ENCODE results near the gene TIPIN.

Gene TIPIN

DNA sequence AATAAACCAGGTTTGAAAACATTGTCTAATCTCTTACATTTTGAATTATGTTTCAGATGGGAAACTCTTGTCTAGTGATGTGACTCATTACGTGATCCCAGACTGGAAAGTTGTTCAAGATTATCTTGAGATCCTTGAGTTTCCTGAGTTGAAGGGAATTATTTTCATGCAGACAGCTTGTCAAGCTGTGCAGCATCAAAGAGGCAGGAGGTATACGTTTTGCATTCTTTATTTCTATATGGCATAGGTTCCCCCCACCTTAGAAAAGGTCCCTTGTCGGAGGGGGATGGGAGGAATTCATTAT is 61.6 kb downstream of the TIPIN start:
- DNase-seq: no peak

DNA sequence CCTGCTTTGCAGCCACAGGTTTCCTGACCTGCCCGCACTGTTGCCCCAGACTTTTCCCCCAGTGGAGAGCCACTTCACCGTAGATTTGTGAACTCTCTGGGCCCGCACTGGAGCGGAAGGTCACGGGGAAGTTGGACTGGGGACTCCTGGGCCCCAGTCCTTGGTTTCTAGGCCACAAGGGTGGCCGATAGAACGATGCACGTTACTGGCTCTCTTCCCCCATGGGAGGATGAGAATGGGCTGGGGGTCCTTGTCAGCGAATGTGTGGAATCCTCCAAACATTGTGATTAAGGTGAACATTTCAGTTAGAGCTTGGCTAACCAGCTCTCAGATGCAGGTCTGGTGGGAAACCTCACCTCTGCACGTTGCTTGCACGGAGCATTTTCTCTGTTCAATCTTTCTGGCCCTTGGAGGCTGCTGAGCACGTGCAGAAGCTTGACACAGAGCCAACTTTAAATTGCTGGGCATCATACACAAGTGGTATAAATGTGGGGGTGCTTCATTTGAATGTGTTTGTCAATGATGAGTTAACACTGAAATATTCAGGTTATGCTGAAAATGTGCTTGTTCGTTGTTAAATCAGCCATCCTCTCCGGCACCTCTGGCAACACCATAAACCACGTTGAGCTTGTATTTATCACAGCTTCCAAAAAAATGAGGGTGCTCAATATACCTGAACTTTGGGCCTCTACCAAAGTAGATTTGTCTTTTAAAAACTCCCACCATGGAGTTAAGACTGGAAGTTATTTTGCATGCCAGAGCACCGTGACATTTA is 62.1 kb downstream of the TIPIN start:
- DNase-seq: no peak

DNA sequence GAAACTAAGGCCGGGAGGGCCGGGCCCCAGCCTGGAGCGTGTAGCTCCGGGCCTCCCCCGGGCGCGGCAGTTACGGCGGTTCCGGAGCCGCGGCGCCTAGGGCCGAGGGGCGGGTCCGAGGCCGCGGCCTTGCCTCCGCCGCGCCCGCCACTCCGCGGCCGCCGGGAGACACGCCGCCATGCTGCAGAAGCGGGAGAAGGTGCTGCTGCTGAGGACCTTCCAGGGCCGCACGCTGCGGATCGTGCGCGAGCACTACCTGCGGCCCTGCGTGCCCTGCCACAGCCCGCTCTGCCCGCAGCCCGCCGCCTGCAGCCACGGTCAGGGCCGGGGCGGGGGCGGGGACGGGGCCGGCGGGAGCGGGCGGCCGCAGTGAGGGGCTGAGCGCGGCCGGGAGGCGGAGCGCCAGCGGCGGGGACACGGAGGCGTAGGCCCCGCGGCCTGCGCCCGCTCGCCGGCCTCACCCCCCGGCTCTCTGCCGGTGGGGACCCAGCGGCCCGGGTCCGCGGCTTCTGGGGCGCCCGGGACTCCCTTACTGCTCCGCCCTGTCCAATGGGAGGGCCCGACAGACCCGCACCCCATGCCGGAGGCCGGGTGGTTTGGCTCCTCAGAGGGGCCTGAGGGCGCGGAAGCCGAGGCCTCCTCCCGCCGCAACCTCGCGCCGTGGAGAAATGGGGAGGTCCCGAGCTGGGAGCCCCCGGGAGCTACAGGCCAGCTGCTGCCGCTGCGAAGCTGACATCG is 62.9 kb downstream of the TIPIN start, which contains the start of gene DIS3L:
DIS3L (plus strand) TSS at position 150 of the 738 bp plus-strand sequence; CDS start at position 179, 29 bp downstream.
- no peak for DNase-seq

DNA sequence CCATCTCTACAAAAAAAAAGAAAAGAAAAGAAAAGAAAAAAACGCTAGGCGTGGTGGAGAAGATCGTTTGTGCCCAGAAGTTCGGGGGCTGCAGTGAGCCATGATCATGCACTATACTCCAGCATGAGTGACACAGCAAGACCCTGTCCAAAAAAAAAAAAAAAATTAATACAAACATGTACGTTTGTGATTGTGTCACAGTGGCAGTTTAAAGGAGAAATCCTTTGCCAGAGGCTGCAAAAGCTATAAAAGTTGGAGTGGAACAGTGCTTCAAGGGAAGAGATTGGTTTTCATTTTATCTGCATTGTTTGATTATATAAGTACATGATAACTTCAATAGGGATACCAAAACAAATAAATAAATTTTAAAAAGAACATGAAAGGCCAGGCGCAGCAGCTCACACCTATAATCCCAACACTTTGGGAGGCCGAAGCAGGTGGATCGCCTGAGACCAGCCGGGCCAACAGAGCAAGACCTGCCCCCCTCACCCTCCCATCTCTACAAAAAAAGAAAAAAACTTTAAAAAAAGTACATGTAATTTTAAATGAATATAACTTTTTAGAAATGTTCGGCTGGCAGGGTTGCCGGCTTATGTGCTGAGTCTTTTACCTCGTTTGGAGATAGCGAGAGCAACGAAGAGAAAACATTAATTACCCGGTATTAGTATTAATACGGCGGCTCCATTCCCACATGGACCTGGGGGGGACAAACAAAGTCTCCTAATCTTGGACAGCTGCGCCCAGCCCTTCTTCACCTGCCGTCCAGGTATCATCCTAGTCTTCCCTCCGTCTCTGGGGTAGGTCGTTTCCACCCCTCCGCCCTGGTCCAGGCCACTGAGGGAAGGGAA is 63.7 kb downstream of the TIPIN start:
- no peak for DNase-seq

DNA sequence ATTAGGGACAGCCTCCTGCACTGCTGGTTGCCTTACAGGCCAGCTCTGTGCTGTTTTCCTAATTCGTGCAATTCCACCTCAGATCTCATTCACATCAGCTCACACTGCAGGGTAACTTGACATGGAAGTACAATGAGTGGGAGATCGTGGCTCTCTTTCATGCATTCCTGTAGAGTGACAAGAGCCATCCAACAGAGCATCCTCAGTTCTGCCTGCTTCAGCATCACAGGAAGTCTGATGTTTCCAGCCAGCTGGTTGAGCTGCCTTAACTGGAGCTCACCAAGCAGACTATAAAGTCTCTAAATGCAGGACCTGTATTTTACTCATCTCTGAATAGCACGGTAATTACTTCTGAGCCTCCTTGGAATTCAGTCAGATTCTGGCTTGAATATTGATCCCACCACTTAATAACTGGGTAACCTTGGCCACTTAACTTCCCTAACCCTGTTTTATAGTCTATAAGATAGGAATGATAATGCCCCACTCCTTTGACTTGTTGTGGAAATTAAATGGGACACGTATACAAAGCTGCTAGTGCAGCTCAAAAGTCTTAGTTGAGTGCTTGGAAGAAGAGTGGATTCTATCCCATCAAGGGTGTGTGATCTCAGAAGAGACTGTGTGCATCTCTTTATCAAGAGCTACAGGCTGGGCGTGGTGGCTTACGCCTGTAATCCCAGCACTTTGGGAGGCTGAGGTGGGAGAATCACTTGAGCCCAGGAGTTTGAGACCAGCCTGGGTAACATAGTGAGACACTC is 64.5 kb downstream of the TIPIN start:
- DNase-seq: no peak

DNA sequence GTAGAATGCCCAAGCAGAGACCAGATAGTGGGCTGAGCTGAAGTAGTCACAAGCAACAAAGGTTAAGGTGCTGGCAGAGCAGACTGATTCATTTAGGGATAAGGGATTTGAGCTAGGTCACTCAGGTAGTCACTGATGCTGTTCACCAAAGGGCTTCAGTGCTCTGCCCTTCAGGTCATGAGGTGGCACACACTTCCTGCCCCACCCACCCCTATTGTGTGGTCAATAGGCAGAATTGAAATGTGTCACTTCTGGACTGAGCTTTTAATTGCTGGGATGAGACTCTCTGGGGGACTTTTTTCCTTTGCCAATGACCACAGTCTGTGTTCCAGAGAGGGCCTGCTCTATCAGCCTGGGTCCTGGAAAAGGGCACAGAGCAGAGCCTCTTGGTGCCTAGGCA is 66.0 kb downstream of the TIPIN start:
- no peak for DNase-seq

DNA sequence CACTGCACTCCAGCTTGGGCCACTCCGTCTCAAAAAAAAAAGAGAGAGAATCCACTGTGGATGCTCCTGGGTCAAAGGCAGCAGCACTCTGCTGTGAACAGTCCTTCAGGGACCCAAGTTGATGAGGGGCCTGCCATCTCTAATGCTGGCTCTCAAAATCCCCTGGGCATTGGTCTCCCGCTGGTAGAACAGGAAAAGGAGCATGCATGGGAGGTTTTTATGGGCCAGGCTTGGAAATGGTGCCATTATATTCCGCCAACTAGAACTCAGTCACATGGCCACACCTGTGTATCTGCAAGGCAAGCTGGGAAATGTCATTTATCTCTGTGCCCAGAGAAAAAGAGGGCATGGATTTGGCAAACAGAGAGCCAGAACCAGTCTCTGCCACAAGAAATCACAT is 66.5 kb downstream of the TIPIN start:
- DNase-seq: no peak

DNA sequence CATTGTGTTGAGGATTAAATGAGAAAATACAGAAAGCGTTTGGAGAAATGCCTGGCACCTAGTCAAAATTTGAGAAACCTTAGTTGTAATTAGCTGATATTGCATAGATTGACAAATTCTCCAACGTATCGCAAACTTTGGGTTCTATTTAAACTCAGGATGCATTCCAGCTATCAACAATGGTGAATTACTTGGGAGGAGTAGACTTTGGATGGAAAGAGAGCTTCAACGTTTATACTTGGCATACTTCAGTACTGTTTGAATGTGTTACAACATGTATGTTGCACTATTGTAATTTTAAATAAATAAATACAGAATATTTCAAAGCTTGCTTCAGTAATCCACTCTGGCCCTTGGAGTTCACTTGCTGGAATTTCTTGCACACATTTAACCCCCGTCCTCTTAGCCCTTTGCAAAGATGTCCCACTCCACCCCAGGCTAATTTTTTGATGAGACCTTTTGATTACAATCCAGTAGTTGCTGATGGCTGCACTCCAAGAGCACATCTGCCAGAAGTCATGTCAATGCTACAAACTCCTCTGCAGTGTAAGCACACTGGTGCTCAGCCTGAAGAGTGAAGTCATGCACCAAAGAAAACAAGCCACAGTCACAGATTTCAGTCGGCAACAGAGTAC is 67.8 kb downstream of the TIPIN start:
- no peak for DNase-seq

DNA sequence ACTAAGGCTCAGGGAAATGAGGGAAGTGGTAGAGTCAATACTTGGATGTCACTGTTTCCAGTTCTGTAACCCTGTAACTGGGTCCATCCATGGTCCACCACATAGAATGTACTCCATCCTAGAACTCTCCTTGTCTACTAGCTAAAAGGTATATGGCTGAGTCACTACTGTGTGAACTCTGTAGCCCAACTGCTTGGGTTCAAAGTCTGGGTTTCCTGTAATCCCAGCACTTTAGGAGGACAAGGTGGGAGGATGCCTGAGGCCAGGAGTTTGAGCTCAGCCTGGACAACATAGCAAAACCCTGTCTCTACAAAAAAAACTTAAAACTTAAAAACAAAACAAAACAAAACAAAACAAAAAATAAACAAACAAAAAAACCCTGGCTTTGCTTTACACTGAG is 68.4 kb downstream of the TIPIN start:
- DNase-seq: no peak

DNA sequence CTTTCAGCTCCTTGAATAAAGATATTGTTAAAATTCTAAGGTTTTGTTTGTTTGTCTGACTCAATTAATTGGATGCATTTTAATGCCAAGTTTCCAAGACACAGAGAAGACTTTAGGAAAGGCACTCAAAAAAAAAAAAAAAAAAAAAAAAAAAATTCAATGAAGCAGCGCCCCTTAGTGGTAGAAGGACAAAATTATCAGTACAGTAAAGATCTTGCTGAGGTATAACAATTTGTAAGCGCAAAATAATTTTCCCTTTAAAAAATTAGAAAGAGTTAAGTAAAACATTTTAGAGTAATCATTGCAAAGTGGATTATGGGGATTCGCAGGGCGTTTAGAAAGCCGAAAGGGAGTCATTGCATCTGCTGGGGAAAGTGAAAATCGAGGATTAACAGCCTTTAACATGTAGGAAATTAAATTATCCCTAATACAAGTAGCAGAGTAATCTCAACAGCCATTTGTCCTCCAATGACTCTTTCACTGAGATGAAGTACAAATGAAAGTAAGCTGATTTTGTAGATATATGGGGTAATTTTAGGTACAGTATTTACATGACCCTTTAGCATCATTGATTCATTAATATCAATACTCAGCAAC is 68.9 kb downstream of the TIPIN start:
- no peak for DNase-seq
